ENCODE results near the gene FOXJ3. TPM values are rescaled to one million over a fixed set of nuclear protein-coding genes. Genes with fewer than 3 reads are reported as not detected.
A peak's percentile ranks its signal among the peaks of the same experiment; 100 is the strongest.

FOXJ3 gene
- total RNA-seq, 4 donors from 2014 or later: 34.5 to 40.0 (median 36.1) TPM

DNA sequence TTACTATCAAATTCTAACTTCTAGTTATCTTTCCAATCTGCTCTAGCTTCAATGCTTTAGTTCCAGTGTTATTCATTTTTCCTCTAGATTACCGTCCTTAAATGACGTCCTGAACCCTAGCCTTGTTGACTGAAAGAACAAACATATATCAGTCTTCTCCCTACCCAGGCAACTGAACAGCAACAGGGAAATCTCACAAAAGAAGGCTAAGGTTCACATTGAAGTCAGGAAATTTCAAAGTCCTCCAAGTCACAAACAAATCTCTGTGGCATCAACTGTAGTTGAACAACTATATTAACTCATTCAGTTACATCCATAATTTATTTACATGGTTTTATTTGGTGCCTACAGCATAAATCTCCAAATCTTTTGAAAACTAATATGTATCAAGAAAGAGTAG, 19.5 kb downstream of the FOXJ3 start:
- Histone ChIP-seq H3K36me3 (peaks cover 0 to 2% (median 0%) of the 10 kb centered on the region in 4 donors), H3K9me3 (no peaks in the 10 kb centered on the region), H3K27me3 (no peaks in the 10 kb centered on the region), H3K4me3 (no peak overlapping the region), H3K27ac (replicated peaks in 1 of 4) (no peak overlapping the region), H3K4me1 (peaks cover 57 to 92% (median 91%) of the 10 kb centered on the region in 4 donors)
- DNase-seq (ENCODE audit: extremely low spot score): no peak
- intact Hi-C loops (cut with DNase I): no loop called here
- 85% methylated on average over 2 of the region's 2 CpGs for WGBS
- TF ChIP-seq EP300 (IDR thresholded peaks at IDR 0.05) (no peak), POLR2AphosphoS5 (IDR thresholded peaks at IDR 0.05) (no peak), POLR2A (IDR thresholded peaks at IDR 0.05; ENCODE audit: low read depth) (no peak), CTCF (IDR thresholded peaks at IDR 0.05) (no peak)

DNA sequence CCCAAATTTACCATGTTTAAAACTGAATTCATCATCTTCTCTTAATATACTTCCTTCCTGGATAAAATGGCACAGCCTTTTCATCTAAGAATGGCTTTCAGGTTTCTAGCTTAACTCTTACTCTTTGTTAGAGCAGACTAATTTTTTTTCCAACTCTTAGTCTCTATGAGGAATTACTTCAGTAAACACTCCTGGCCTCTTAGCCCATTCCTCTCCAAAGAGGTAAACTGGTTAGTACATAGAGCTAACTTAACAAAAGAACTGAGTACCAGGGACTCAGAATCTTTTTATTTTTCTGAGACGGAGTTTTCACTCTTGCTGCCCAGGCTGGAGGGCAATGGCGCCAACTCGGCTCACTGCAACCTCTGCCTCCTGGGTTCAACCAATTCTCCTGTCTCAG, 21.1 kb downstream of the FOXJ3 start:
- DNase-seq (ENCODE audit: extremely low spot score): no peak
- H3K27ac ChIP-seq (replicated peaks in 1 of 4): no peak overlapping the region
- intact Hi-C loops (cut with DNase I): no loop called here
- H3K9me3 ChIP-seq: no peaks in the 10 kb centered on the region
- peaks cover 0 to 8% (median 0%) of the 10 kb centered on the region in 4 donors for H3K36me3 ChIP-seq
- no peak overlapping the region for H3K4me3 ChIP-seq
- 88% methylated on average over 3 of the region's 3 CpGs for WGBS
- TF ChIP-seq POLR2A (IDR thresholded peaks at IDR 0.05; ENCODE audit: low read depth) (no peak), EP300 (IDR thresholded peaks at IDR 0.05) (no peak), CTCF (IDR thresholded peaks at IDR 0.05) (no peak), POLR2AphosphoS5 (IDR thresholded peaks at IDR 0.05) (no peak)
- no peaks in the 10 kb centered on the region for H3K27me3 ChIP-seq
- H3K4me1 ChIP-seq: peaks cover 45 to 77% (median 76%) of the 10 kb centered on the region in 4 donors

GRCh38 chr1:42312576-42313212, 22.3 kb downstream of the FOXJ3 start:
- TF ChIP-seq POLR2AphosphoS5 (IDR thresholded peaks at IDR 0.05): peak; percentile 7 to 55
- TF ChIP-seq EP300 (IDR thresholded peaks at IDR 0.05): no peak
- TF ChIP-seq POLR2A (IDR thresholded peaks at IDR 0.05; ENCODE audit: low read depth): no peak
- no peak for TF ChIP-seq CTCF (IDR thresholded peaks at IDR 0.05)
- 58% methylated on average over 7 of the region's 7 CpGs for WGBS
- Histone ChIP-seq H3K27ac (replicated peaks in 1 of 4) (peak overlapping the region; percentile 21 to 60 (median 44)), H3K4me3 (no peak overlapping the region), H3K4me1 (peaks cover 41 to 69% (median 65%) of the 10 kb centered on the region in 4 donors), H3K36me3 (peaks cover 0 to 8% (median 0%) of the 10 kb centered on the region in 4 donors), H3K9me3 (no peaks in the 10 kb centered on the region), H3K27me3 (no peaks in the 10 kb centered on the region)
- intact Hi-C loops (cut with DNase I): no loop called here
- no peak for DNase-seq (ENCODE audit: extremely low spot score)

GRCh38 chr1:42311897-42312296, 23.1 kb downstream of the FOXJ3 start:
- Histone ChIP-seq H3K9me3 (no peaks in the 10 kb centered on the region), H3K4me3 (no peak overlapping the region), H3K27ac (replicated peaks in 1 of 4) (no peak overlapping the region), H3K27me3 (no peaks in the 10 kb centered on the region), H3K36me3 (peaks cover 0 to 8% (median 0%) of the 10 kb centered on the region in 4 donors), H3K4me1 (peaks cover 36 to 66% (median 61%) of the 10 kb centered on the region in 4 donors)
- DNase-seq (ENCODE audit: extremely low spot score): no peak
- no peak for TF ChIP-seq CTCF (IDR thresholded peaks at IDR 0.05)
- no peak for TF ChIP-seq EP300 (IDR thresholded peaks at IDR 0.05)
- TF ChIP-seq POLR2AphosphoS5 (IDR thresholded peaks at IDR 0.05): no peak
- no peak for TF ChIP-seq POLR2A (IDR thresholded peaks at IDR 0.05; ENCODE audit: low read depth)
- intact Hi-C loops (cut with DNase I): no loop called here
- 87% methylated on average over 4 of the region's 4 CpGs for WGBS

All from esophagus muscularis mucosa (tissue), 4 donors.